GM18867 (cell line): Measurements from ENCODE around the gene NEO1.

Source experiments
- ATAC-seq: cut with Tn5 transposase; IDR thresholded peaks from one replicate; pipeline ENCODE4 v1.9.1; 2021; ENCODE audit warnings: mild to moderate bottlenecking, moderate library complexity; ENCODE audit not compliant: unreplicated experiment

NEO1 gene

DNA sequence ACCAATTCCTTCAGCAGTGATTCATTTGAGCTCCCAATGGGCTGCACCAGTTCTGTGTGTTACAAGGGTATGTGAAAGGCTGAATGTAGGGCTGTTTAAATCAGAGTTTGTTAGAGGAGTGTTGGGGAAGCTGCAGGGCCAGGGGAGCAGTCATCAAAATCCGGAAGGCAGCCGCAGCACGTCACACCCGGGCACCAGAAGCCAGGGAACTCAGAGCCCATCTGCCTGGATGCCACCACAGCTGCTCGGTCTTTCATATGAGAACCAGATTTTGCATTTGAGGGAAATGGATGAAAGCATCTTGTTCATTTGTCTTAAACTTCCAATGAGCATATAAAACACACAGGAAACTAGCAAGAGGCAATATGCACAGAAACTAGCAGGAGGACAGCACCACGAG lies 24.2 kb upstream of the NEO1 start:
- ATAC-seq: no peak

DNA sequence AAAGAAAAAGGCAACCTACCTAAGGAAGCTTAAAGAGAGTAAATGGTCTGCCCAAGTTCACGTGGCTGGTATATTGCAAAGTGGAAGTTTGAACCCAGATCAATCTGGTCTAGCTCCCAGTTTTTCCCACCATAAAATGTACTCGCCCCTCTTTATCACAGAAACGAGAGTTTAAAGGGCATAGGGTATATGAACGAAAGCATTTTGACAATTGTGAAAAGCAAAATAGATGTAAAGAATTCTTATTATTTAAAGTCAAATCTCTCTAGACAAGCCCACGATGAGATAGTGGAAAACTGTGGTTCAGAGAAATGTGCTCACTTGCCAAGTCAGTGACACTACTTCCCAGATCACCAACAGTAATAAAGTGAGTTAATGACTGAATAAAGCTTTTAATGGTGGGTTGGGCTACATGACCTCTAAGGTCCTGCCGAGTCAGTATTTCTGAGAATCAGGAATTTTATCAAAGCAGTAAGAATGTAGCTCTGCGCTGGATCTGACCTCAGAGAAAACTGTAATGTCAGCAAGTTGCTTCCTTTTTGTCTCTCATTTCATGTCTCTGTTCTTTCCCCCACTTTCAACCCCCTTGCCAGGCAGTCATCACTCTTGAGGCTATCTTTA lies 23.3 kb upstream of the NEO1 start:
- no peak for ATAC-seq

DNA sequence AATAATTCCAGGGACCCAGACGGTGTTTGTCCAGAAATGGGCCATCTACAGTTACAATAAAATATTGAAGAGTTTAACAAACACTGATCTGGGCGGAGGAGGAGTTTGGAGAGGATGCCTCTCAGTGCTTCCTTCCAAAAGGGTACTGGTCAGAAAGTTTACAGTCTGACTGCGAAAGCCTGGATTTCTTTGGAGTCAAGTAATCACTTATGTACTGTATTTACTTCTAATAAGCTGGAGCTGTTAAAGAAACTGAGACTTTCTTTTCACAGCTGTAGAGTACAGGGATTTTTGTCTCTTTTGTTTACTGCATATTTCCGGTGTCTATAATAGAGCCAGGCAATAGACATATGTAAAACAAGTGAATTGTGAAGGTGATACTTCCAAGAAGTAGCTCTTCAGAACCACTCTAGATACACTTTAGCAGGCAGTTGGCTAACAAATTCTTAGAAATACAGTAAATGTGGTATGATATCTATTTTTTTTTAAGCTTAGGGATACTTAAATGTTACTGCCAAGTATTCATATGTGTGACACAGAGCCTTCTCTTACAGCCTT lies 22.1 kb upstream of the NEO1 start:
- ATAC-seq: no peak

DNA sequence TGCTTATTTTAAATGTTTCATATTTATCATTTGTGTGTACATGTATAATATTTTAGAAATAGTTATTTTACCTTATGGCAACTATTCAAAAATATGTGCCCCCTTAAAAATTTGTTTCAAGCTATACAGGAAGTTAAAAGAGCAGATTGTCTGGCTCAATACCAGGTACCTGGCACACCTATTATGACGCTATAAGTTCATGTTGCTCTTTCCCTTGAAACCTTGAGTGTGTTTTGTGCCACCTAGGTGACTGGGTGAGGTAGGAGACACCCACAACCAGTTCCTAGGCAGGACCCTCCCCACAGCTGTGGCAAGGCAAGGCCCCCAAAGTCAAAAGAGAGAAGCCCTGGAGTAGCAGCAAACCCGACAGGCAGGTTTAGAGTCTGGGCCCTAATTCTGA lies 20.6 kb upstream of the NEO1 start:
- ATAC-seq: no peak

DNA sequence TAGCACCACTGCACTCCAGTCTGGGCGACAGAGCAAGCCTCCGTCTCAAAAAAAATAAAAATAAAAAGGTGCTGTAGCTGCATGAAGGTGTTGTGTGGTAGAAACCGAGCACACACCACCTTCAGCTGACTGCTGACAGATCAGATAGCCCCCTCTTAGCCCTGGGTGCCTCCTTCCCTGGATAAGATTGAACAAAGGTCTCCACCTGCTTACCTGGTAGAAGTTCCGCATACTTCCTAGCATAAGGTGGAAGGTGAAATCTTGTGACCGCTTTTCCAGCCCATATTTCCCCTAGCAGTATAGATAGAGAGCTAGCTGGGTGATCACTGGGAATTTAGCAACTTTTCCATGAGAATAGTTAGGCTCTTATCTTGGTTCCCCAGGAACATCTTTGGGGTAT lies 18.7 kb upstream of the NEO1 start:
- ATAC-seq: no peak

DNA sequence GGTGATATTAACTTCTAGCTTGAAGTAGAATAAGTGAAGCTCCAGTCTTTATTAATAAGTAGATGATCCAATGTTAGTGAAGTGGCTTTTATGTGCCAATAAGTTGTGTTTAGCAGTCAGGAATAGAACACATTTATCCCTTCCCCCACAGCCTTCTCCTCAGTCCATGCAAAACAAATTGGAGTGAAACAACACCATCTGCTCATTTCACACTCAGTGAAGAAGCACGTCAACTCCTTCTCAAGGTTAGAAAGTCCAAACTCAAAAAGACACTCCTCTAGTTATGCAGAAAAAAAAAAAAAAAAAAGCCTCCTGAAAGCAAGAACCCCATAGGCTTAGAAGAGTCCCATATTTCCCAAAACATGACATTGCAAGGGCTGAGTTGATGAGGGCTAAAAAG lies 18.0 kb upstream of the NEO1 start:
- ATAC-seq: no peak

DNA sequence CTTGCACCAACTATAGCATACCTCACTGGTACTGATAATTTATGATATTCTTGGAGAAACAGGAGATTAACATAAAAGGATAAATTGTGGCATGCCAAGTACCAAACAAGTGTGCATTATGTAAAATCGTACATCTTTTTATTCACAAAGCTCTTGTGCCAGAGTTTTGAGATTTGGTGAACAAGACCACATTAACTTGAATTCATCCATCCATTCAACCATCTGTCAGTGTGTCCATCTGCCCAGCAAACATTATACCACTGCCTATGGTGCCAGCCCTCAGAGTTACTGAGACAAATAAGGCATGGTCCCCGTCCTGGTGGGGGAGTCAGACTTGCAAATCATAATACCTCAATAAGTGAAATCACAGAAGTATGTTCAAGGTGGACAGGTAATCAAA lies 17.0 kb upstream of the NEO1 start:
- no peak for ATAC-seq

DNA sequence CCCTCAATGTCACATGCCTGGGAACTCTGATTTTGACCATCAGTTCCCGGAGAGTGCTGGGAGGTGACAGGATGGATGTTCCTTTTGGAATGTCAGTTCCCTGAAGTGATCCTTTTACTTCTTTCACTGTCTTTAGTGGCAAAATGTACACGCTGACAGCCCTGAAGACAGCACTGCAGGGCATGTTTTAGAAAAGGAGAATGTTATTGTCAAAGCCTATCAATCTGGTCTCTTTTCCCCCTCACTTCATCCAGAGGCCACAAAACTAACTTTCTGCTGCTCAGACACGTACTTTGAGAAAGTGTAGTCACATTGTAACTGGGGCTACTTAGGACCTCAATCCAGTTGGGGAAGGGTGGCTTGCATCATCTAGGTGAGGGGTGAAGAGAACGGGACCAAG lies 14.0 kb upstream of the NEO1 start:
- ATAC-seq: no peak

DNA sequence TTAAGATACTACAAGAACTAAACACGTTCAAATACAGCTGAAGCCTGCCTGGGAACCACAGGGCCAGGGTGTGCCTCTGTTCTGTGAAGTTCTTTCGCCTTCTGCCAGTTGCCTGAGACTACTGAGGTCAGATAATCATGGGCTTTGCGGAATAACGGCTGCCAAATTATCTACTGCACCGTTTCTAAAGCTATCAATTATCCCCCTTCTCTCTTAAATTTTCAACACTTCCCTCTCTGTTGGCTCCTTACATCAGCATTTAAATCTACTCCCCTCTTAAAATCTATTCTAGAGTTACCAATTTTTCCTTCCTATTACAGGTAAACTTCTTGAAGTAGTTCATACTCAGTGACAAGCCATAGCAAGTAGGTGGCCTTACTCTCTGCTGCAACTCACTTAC lies 6.2 kb upstream of the NEO1 start:
- no peak for ATAC-seq

DNA sequence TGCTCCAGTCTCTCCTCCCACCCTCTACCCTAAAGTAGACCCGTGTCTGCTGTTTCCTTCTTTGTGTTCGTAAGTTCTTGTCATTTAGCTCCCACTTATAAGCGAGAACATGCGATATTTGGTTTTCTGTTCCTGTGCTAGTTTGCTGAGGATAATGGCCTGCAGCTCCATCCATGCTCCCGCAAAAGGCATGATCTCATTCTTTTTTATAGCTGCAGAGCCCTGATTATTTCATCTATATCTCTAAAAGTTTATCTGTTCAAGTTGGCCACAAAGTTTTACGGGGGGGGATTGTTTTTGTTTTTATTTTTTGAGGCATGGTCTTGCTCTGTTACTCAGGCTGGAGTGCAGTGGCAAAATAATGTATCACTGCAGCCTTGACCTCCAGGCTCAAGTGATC lies 4.4 kb upstream of the NEO1 start:
- no peak for ATAC-seq

DNA sequence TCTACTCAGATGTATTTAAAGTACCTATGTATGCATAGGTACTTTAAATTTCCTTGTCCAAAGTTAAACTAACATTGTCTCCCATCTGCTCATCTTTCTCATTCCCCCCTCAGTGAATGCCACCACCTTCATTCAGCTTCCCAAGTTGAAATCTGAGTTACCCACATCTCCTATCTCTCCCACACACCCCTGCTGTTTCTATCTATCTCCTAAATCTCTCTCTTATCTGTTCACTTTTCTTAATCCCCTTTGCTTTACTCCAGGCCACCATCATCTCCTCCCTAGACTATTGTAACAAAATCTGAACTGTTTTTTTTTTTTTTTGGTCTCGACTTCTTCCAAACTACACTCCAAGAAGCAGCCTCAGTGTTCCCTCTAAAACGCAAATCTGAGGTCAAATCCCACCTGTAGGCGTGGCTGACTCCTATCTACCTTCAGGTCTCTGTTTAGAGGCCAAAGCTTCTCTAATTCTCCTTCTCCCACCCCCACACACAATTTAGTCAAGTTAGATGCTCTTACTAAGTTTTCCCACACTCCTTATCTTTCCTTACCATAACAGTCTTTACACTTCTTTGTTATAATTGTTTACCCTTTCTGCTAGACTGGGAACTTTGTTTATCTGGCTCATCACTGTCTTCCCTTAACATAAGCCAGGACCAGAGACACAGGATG lies 3.5 kb upstream of the NEO1 start:
- no peak for ATAC-seq

DNA sequence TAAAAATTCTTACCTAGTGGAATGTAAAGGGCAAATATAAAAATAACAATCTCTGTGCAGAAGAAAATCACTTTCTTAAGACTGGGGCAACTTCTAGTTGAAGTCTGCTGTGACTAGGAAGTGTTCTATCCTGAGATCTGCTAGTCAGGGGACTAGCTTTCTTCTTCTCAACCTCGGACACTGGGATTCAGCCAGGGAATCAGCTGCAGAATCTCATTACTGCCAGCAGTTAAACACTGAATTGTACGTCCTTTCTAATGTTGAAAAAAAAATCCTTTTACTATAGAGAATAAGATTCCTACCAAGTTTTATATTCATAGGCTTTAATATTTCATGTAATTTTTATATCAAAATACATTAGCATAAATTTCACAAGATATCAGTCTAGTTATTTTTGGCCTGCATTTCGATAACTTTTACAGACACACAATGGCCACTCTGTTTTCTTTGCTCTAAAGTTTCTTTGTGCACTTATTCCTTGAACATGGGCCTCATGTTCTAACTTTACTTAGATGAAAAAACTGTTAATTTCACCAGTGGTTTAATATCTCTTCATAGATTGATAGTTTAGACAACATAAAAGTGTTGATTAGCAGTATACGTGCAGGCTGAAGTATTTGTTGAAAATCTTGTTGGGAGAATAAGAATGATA lies 2.6 kb upstream of the NEO1 start:
- no peak for ATAC-seq

DNA sequence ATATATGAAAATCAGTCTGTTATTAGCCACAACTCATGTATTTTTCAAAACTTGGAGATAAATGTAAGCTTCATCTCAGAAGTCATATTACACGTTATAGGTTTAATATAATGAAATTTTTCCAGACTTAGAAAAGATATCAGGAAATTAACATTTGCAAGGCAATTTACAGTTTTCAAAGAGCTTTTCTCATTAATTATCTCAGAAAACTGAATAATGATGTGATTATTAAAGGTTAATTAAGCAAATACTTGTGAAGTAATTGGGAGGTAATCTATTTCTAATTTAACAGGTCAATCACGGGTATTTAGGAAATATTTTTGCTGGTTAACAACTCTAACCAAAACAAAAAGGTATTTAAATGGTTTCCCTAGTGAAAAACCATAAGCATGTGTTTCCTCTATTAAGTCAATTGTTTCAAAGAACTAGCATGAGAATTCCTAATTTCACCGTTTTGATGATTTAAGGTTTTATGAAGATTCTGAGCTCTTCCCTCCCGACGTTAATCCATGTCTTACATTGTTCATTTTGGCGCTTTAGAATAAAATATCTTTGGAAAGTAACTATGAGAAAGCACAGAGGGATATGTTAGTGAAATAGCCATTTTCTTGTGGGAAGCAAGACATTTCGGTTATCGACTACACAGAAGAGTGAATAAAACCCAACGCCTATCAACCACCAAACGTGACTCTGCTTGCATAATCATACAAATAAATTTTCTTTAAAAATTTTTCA lies 1.5 kb upstream of the NEO1 start:
- no peak for ATAC-seq

DNA sequence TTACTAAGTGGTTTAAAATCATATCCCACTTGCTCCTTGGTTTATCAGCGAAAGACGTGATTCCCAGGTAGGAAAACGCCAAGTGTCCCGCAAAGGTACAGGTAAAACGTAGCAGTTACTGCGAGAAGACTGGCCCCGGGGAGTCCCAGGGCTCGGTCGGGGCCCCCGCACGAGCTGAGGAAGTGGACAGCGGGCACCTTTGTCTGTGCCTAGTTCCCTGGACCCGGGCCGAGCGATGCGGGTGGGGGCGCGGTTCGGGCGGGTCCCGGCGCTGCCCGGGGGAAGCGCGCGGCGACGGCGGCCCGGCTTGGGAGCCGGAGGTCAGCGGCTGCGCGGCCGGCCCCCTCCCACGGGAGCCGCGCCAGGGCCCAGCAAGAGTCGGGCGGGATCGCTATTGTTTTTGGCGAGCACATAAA lies 864 bp upstream of the NEO1 start:
- ATAC-seq: no peak

DNA sequence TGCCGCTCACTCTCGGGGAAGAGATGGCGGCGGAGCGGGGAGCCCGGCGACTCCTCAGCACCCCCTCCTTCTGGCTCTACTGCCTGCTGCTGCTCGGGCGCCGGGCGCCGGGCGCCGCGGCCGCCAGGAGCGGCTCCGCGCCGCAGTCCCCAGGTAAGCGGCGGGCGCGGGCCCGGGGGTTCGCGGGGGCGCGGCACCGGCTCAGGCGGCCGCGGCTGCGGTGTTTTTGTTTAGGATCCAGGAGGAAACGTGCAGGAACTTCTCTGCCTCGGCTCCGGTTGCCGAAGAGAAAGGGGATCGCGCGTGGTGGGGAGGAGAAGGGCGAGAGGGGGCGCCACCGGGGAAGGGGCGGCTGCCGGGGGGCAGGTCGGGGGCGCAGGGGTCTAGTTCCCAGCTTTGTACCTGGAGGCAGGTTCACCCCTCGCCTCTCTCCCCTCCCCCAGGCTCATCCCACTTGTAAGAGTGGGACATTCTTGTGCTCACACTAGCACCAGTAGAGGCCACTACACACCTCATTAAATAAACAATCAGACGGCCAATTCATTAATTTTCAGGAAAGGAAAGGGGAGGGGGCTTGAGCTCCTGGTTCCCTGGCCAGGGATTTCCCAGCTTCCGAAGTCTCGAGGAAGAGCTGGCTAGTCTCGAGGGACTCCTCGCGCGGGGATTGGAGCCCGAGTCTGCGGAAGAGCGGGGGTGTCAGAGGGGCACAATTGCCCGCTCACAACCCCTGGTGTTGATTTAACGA lies 562 bp downstream of the NEO1 start:
- ATAC-seq: peak; percentile 37

DNA sequence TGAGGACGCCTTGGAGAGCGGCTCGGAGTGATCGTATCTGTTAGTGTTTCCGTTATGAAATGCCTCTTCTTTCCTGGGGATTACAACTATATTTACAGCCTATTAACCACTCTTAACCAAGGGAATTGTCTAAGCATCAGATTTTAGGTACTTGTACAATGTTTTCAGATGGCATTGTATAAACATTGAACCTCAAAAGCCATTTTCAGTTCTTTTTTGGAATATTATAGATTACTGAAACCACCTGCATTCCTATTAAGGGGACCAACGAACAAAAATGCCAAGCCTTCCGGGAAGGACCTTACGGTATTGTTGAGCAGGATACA lies 1.1 kb downstream of the NEO1 start:
- ATAC-seq: no peak

DNA sequence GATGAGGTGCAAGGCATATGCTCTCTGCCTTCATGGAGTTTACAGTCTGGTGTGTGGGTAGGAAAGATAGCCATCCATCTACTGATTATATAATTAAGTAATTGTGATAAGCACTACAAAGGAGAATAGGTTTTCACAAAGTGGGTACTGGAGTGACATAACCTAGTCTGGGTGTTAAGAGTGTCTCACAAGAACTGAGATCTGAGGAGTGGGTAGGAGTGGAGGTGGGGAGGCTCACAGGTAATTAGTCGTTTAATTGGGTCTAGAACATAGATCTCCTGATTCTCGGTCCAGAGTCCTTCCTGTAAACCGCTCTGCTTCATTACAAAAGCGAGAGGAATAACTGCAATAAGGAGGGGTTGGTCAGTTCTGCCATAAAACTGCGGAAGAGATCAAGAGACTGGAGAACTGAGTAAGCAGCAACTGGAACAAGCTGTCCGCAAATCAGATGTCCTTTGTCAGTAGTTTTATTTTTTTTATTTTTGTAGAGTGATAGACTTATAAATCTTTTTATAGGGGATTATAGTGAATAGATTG lies 2.2 kb downstream of the NEO1 start:
- no peak for ATAC-seq

DNA sequence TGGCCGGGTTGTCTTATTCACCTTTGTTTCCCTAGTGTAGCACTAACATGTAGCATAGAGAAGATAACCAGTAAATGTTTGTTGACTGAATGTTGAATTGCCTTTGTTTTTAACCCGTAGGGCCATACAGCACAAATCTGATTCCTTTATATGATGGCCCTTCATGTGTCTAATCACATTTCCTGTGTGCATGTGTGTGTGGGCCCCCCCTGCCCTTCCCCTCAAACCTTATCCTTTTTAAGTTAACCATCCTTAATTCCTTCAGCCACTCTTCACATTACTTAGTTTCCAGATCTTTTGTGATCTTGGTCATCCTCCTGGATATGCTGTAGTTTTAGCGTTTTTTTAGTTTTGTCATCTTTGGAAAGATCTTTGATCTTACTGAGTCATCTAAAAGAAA lies 4.2 kb downstream of the NEO1 start:
- ATAC-seq: no peak

DNA sequence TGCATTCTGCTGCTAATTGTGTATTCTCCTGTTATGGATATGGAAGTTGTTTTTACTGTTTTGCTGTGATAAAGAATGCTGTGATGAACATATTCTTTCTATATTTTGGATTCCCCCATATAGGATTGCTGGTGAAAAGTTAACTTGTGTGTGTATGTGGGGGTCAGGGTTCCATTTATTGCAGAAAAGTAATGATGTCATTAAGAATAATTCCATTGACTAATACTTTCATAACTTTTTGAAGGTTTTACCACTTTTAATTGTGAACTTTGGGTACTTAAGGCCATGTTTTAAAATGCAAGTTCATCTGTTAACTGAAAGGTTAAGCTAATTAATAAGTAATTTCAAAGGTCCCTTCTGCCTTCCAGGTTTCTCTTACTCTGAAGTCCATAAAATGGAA lies 6.2 kb downstream of the NEO1 start:
- no peak for ATAC-seq

DNA sequence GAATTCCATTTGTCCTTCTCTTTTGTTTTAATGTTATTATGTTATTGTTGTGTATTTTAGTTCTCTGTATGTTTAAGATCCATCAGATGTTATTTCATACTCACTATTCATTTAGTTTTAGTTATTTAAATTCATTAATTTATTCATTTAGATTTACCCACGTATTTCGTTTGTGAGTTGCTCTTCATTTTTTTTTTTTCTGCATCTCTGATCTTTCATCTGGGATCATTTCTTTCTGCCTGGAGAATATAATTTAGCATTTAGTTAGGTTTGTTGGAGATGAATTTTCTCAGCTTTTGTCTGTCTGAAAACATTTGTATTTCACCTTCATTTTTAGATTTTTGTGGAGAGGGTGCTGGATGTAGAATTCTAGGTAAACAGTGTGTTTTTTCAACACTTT lies 12.9 kb downstream of the NEO1 start:
- no peak for ATAC-seq

DNA sequence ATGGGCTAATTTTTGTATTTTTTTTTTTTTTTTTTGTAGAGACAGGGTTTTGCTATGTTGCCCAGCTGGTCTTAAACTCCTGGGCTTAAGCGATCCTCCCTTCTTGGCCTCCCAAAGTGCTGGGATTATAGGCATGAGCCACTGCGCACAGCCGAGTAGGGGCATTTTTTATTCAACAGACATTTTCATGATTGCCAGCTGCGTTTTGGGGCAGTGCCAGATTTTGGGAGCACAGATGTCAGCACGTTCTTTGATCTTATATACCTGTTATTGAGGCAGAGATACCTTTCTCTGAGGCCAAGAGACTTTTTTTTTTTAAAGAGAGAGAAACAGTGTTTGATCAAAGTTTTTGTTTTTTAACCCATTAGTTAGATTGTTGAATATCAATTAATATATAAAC lies 16.8 kb downstream of the NEO1 start:
- no peak for ATAC-seq
